Measurements from ENCODE around the gene BMP7.

The BMP7 gene

GRCh38 chr20:57212534-57213276 lies 53.7 kb downstream of the BMP7 start:
- no peak for DNase-seq (ENCODE audit: low spot score)

GRCh38 chr20:57211908-57212533 lies 54.4 kb downstream of the BMP7 start:
- DNase-seq (ENCODE audit: low spot score): no peak

GRCh38 chr20:57211406-57211805 lies 55.0 kb downstream of the BMP7 start:
- DNase-seq (ENCODE audit: low spot score): no peak

GRCh38 chr20:57210911-57211280 lies 55.5 kb downstream of the BMP7 start:
- DNase-seq (ENCODE audit: low spot score): no peak

GRCh38 chr20:57210054-57210910 lies 56.2 kb downstream of the BMP7 start:
- no peak for DNase-seq (ENCODE audit: low spot score)

- DNase-seq (ENCODE audit: low spot score): no peak
Measured at GRCh38 chr20:57209413-57209812, 57.0 kb downstream of the BMP7 start.

- DNase-seq (ENCODE audit: low spot score): no peak
Measured at GRCh38 chr20:57208198-57208597, 58.2 kb downstream of the BMP7 start.

- no peak for DNase-seq (ENCODE audit: low spot score)
Measured at GRCh38 chr20:57207251-57207650, 59.2 kb downstream of the BMP7 start.

- no peak for DNase-seq (ENCODE audit: low spot score)
Measured at GRCh38 chr20:57205606-57206219, 60.7 kb downstream of the BMP7 start.

- no peak for DNase-seq (ENCODE audit: low spot score)
Measured at GRCh38 chr20:57203986-57204385, 62.5 kb downstream of the BMP7 start.

GRCh38 chr20:57203204-57203603 lies 63.2 kb downstream of the BMP7 start:
- no peak for DNase-seq (ENCODE audit: low spot score)

GRCh38 chr20:57202309-57202708 lies 64.1 kb downstream of the BMP7 start:
- no peak for DNase-seq (ENCODE audit: low spot score)

GRCh38 chr20:57200882-57201695 lies 65.4 kb downstream of the BMP7 start:
- DNase-seq (ENCODE audit: low spot score): no peak

GRCh38 chr20:57199656-57200405 lies 66.6 kb downstream of the BMP7 start:
- no peak for DNase-seq (ENCODE audit: low spot score)

- no peak for DNase-seq (ENCODE audit: low spot score)
Measured at GRCh38 chr20:57198132-57199072, 68.0 kb downstream of the BMP7 start.

- DNase-seq (ENCODE audit: low spot score): no peak
Measured at GRCh38 chr20:57197352-57198131, 68.9 kb downstream of the BMP7 start.

- DNase-seq (ENCODE audit: low spot score): no peak
Measured at GRCh38 chr20:57195469-57196100, 70.9 kb downstream of the BMP7 start.

- DNase-seq (ENCODE audit: low spot score): no peak
Measured at GRCh38 chr20:57195023-57195422, 71.4 kb downstream of the BMP7 start.
